ENCODE data around the gene CCDC68.

DNA sequence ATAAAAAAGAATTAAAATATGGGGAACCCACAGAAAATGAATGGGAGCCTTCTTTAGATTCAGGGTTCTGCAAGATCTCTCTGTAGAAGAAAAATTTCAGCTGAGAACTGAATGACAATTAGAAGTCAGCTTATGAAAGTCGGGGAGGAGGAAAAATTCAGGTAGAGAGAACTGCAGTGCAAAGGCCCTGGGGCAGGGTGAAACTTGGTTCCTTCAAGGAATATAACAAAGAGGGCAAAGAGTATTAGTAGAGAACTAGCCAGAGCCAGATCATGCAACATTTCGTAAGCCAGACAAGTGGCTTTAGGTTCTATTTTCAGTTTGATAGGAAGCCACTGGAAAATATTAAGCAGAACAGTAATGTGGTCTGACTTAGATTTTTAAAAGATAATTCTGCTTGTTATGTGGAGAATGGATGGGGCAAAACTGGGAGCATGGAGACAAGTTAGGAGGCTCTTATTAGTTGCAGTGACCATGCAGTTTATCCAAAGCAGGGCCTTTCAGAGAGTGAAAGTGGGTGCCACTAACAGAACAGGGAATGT lies 103.1 kb downstream of the CCDC68 start:
- TF ChIP-seq HOXA7 (CRISPR knock-in tag; IDR thresholded peaks at IDR 0.05) (no peak), ELK1 (IDR thresholded peaks at IDR 0.05; ENCODE audit: low read depth, low read length) (no peak), EP300 (IDR thresholded peaks at IDR 0.05) (no peak), CTCF (IDR thresholded peaks at IDR 0.05) (no peak)
- TF ChIP-seq, protein P1, sequence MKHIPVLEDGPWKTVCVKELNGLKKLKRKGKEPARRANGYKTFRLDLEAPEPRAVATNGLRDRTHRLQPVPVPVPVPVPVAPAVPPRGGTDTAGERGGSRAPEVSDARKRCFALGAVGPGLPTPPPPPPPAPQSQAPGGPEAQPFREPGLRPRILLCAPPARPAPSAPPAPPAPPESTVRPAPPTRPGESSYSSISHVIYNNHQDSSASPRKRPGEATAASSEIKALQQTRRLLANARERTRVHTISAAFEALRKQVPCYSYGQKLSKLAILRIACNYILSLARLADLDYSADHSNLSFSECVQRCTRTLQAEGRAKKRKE (CRISPR knock-in tag; IDR thresholded peaks at IDR 0.05; ENCODE audit: low read depth), result no peak

Measured in A549 (cell line).